OCI-LY3 (cell line): ENCODE data around the gene FIG4.

Experiments used
- H2AFZ ChIP-seq: fragments of 200-600, 300-600 bp; shearing (Covaris generic); 2 replicates; pipeline ENCODE4 v1.6.0; 2014; ENCODE audit warnings: antibody characterized with exemption, low read depth, low read length
- H3K27ac ChIP-seq: fragments of 200-600, 300-600 bp; sonication (generic); 2 replicates; pipeline ENCODE4 v1.5.1; 2014; ENCODE audit warnings: mild to moderate bottlenecking, low read length, moderate library complexity, mixed read lengths
- H3K27me3 ChIP-seq: fragments of 200-600, 300-600 bp; sonication (generic); 2 replicates; pipeline ENCODE4 v1.6.1; 2014; ENCODE audit warnings: low read depth, low read length, mixed read lengths
- H3K36me3 ChIP-seq: fragments of 200-600, 300-600 bp; sonication (generic); replicated peaks from 2 replicates; pipeline ENCODE3; 2014; ENCODE audit warnings: low read depth, low read length, mixed read lengths
- H3K4me1 ChIP-seq: fragments of 300-600, 200-600 bp; sonication (generic); 2 replicates; pipeline ENCODE4 v1.6.1; 2014; ENCODE audit warnings: low read length, mixed read lengths
- H3K4me2 ChIP-seq: fragments of 200-600, 300-600 bp; sonication (generic); 2 replicates; pipeline ENCODE4 v1.6.1; 2014; ENCODE audit warnings: low read length, mixed read lengths
- H3K4me3 ChIP-seq: fragments of 300-600, 200-600 bp; sonication (generic); 2 replicates; pipeline ENCODE4 v1.5.1; 2014; ENCODE audit warnings: antibody characterized with exemption, mild to moderate bottlenecking, low read length, moderate library complexity
- H3K79me2 ChIP-seq: fragments of 300-600, 200-600 bp; shearing (Covaris generic); 2 replicates; pipeline ENCODE4 v1.6.1; 2014; ENCODE audit warnings: mild to moderate bottlenecking, low read length, mixed read lengths
- H3K9ac ChIP-seq: fragments of 300-600, 200-600 bp; shearing (Covaris generic); 2 replicates; pipeline ENCODE4 v1.6.0; 2014; ENCODE audit warnings: mild to moderate bottlenecking, low read length, moderate library complexity
- H3K9me3 ChIP-seq: fragments of 200-600, 300-600 bp; shearing (Covaris generic); 2 replicates; pipeline ENCODE4 v1.6.1; 2014; ENCODE audit warnings: low read length, mixed read lengths; ENCODE audit not compliant: insufficient read depth
- H4K20me1 ChIP-seq: fragments of 200-600, 300-600 bp; sonication (generic); 2 replicates; pipeline ENCODE4 v1.6.1; 2016; ENCODE audit warnings: low read length, mixed read lengths; ENCODE audit not compliant: insufficient read depth
- CTCF ChIP-seq: fragments of 200-600, 300-600 bp; sonication (generic); IDR thresholded peaks from 2 replicates; pipeline ENCODE4 v1.5.1; 2014; ENCODE audit warnings: antibody characterized with exemption, low read length, low read depth
- EZH2phosphoT487 ChIP-seq: fragments of 200-600 bp; shearing (Covaris generic); IDR thresholded peaks from 2 replicates; pipeline ENCODE4 v1.6.1; 2018; ENCODE audit warnings: antibody characterized with exemption, mixed run types, low read depth

The FIG4 gene

GRCh38 chr6:109799129-109799528, 108.0 kb downstream of the FIG4 start:
- H3K36me3 ChIP-seq: no peaks in the 10 kb centered on the region
- H3K79me2 ChIP-seq: no peaks in the 10 kb centered on the region
- H3K27me3 ChIP-seq: no peaks in the 10 kb centered on the region
- H2AFZ ChIP-seq: no peak overlapping the region
- peaks cover 21% of the 10 kb centered on the region for H3K4me1 ChIP-seq
- no peak overlapping the region for H3K27ac ChIP-seq
- no peaks in the 10 kb centered on the region for H4K20me1 ChIP-seq
- no peak overlapping the region for H3K4me3 ChIP-seq
- no peak overlapping the region for H3K9ac ChIP-seq
- TF ChIP-seq EZH2phosphoT487 (no peak), CTCF (no peak)
- no peak overlapping the region for H3K4me2 ChIP-seq
- H3K9me3 ChIP-seq: no peaks in the 10 kb centered on the region

GRCh38 chr6:109799664-109800063, 108.6 kb downstream of the FIG4 start:
- no peak overlapping the region for H2AFZ ChIP-seq
- no peaks in the 10 kb centered on the region for H4K20me1 ChIP-seq
- no peak overlapping the region for H3K9ac ChIP-seq
- H3K27me3 ChIP-seq: no peaks in the 10 kb centered on the region
- TF ChIP-seq CTCF: no peak
- no peak for TF ChIP-seq EZH2phosphoT487
- no peak overlapping the region for H3K27ac ChIP-seq
- H3K79me2 ChIP-seq: no peaks in the 10 kb centered on the region
- H3K4me3 ChIP-seq: no peak overlapping the region
- no peaks in the 10 kb centered on the region for H3K36me3 ChIP-seq
- H3K4me1 ChIP-seq: peaks cover 16% of the 10 kb centered on the region
- H3K4me2 ChIP-seq: no peak overlapping the region
- H3K9me3 ChIP-seq: no peaks in the 10 kb centered on the region

- peaks cover 10% of the 10 kb centered on the region for H3K4me1 ChIP-seq
- no peaks in the 10 kb centered on the region for H3K27me3 ChIP-seq
- no peaks in the 10 kb centered on the region for H3K9me3 ChIP-seq
- H3K4me2 ChIP-seq: no peak overlapping the region
- H3K4me3 ChIP-seq: no peak overlapping the region
- H3K36me3 ChIP-seq: no peaks in the 10 kb centered on the region
- TF ChIP-seq CTCF: no peak
- no peak for TF ChIP-seq EZH2phosphoT487
- H3K79me2 ChIP-seq: no peaks in the 10 kb centered on the region
- no peak overlapping the region for H2AFZ ChIP-seq
- H4K20me1 ChIP-seq: no peaks in the 10 kb centered on the region
- no peak overlapping the region for H3K27ac ChIP-seq
- no peak overlapping the region for H3K9ac ChIP-seq
Observed at GRCh38 chr6:109800771-109801170, 109.7 kb downstream of the FIG4 start.

GRCh38 chr6:109801794-109802193, 110.7 kb downstream of the FIG4 start:
- TF ChIP-seq EZH2phosphoT487 (no peak), CTCF (no peak)
- H3K27ac ChIP-seq: no peak overlapping the region

More at GRCh38 chr6:109801794-109802193, 110.7 kb downstream of the FIG4 start:
- Histone ChIP-seq H3K4me2 (no peak overlapping the region), H3K79me2 (no peaks in the 10 kb centered on the region), H3K4me3 (no peak overlapping the region), H3K27me3 (no peaks in the 10 kb centered on the region), H4K20me1 (no peaks in the 10 kb centered on the region), H2AFZ (no peak overlapping the region), H3K36me3 (no peaks in the 10 kb centered on the region), H3K9me3 (no peaks in the 10 kb centered on the region), H3K4me1 (peaks cover 10% of the 10 kb centered on the region), H3K9ac (no peak overlapping the region)
